Hepatocyte (in vitro differentiated cells): ENCODE measurements around the gene MYH11.

Experiments used
- CTCF ChIP-seq: fragments of 200-600 bp; sonication (generic); IDR thresholded peaks from 2 replicates; pipeline ENCODE4 v1.5.1; 2016; ENCODE audit warnings: antibody characterized with exemption, mild to moderate bottlenecking; ENCODE audit not compliant: poor library complexity
- EZH2 ChIP-seq: fragments of 200-600 bp; sonication (generic); IDR thresholded peaks from 2 replicates; pipeline ENCODE4 v1.6.1; 2016; ENCODE audit warnings: antibody characterized with exemption, mild to moderate bottlenecking, borderline replicate concordance

- TF ChIP-seq CTCF (no peak), EZH2 (no peak)
Measured at GRCh38 chr16:15811481-15812400, 45.1 kb downstream of the MYH11 start.
